B cell (primary cell): Measurements from ENCODE around the gene GANAB. TPM values are rescaled to one million over a fixed set of nuclear protein-coding genes. Genes with fewer than 3 reads are reported as not detected.
A peak's percentile ranks its signal among the peaks of the same experiment; 100 is the strongest.

Experiments
- ATAC-seq: fragments of 200-7000 bp; cut with Tn5 transposase; one replicate; pipeline ENCODE4 v1.10.0; 2021; ENCODE audit warnings: low read depth, mild to moderate bottlenecking, moderate number of reproducible peaks, moderate library complexity
- CTCF ChIA-PET: fragments of 350-600 bp; sonication (Branson Sonifier 250); formaldehyde crosslinking; loops from one replicate; lab custom pipeline; 2021; ENCODE audit warnings: antibody characterized with exemption, inconsistent platforms; lab: Charles Lee
- POLR2A ChIA-PET: fragments of 350-600 bp; sonication (Branson Sonifier 250); formaldehyde crosslinking; loops from one replicate; lab custom pipeline; 2021; ENCODE audit warnings: antibody characterized with exemption; lab: Charles Lee
- DNase-seq: peaks from one replicate; pipeline ENCODE4 v3.0.0; 2013
- H2AFZ ChIP-seq: 2 replicates; pipeline ENCODE4 v1.6.1; 2012; ENCODE audit warnings: mild to moderate bottlenecking, low read depth, low read length; ENCODE audit not compliant: insufficient read depth, poor library complexity, severe bottlenecking
- H3K27ac ChIP-seq, 2 donors: 1 replicate in 1 of 2; 2 replicates in 1 of 2; pipeline ENCODE4 v1.5.1; 2012 to 2013; ENCODE audit warnings: low read length in 2 of 2, mild to moderate bottlenecking in 2 of 2, moderate library complexity in 1 of 2
- H3K27me3 ChIP-seq, 4 experiments: fragments of 200-600 bp in 1 of 4; sonication (generic) in 1 of 4; replicated peaks in 1 of 4; 1 replicate in 2 of 4; 2 replicates in 2 of 4; pipeline versions ENCODE4 v1.6.1 to v1.7.0; 2013 to 2016; ENCODE audit warnings: low read length in 3 of 4, mild to moderate bottlenecking in 2 of 4, mixed read lengths in 1 of 4, moderate library complexity in 1 of 4; ENCODE audit not compliant: insufficient read depth in 4 of 4, control insufficient read depth in 3 of 4; ENCODE audit errors: control extremely low read depth in 1 of 4
- H3K36me3 ChIP-seq, 2 experiments: replicated peaks in 1 of 2; 1 replicate in 1 of 2; 2 replicates in 1 of 2; pipeline versions ENCODE4 v1.6.1 to v1.7.1; 2013; ENCODE audit warnings: low read length in 1 of 2; ENCODE audit not compliant: insufficient read depth in 2 of 2, control insufficient read depth in 1 of 2; ENCODE audit errors: control extremely low read depth in 1 of 2, extremely low read depth in 1 of 2
- H3K4me1 ChIP-seq, 2 donors: fragments of 200-600 bp in 1 of 2; sonication (generic) in 1 of 2; 1 replicate in 1 of 2; 2 replicates in 1 of 2; pipeline versions ENCODE4 v1.5.1 to v1.6.1; 2013 to 2017; ENCODE audit warnings: low read length in 2 of 2; ENCODE audit not compliant: control insufficient read depth in 2 of 2, insufficient read depth in 2 of 2
- H3K4me2 ChIP-seq: replicated peaks from 2 replicates; pipeline ENCODE3; 2012; ENCODE audit warnings: mild to moderate bottlenecking, low read depth, low read length; ENCODE audit not compliant: poor library complexity, severe bottlenecking
- H3K4me3 ChIP-seq, 5 experiments: fragments of 200-600 bp in 1 of 5; sonication (generic) in 1 of 5; 1 replicate in 3 of 5; 2 replicates in 2 of 5; pipeline versions ENCODE4 v1.5.1 to v1.7.0; 2011 to 2016; ENCODE audit warnings: low read length in 4 of 5, mild to moderate bottlenecking in 4 of 5, low read depth in 2 of 5, control low read depth in 1 of 5, moderate library complexity in 1 of 5; ENCODE audit not compliant: insufficient read depth in 1 of 5; ENCODE audit errors: control extremely low read depth in 1 of 5, extremely low read depth in 1 of 5
- H3K79me2 ChIP-seq: fragments of 200-600 bp; sonication (generic); one replicate; pipeline ENCODE4 v1.6.0; 2016; ENCODE audit warnings: low read length; ENCODE audit not compliant: control insufficient read depth, insufficient read depth
- H3K9ac ChIP-seq: fragments of 200-600 bp; sonication (generic); 2 replicates; pipeline ENCODE4 v1.6.1; 2017; ENCODE audit warnings: mild to moderate bottlenecking, low read length, moderate library complexity
- H3K9me3 ChIP-seq, 3 donors: one replicate each; pipeline versions ENCODE4 v1.6.1 to v1.7.1; 2013; ENCODE audit warnings: low read length in 2 of 3; ENCODE audit not compliant: control insufficient read depth in 2 of 3, insufficient read depth in 1 of 3; ENCODE audit errors: control extremely low read depth in 1 of 3
- H4K20me1 ChIP-seq: 2 replicates; pipeline ENCODE4 v1.6.0; 2012; ENCODE audit warnings: mild to moderate bottlenecking, low read length; ENCODE audit not compliant: insufficient read depth, control insufficient read depth, poor library complexity, severe bottlenecking
- H3K27ac Mint-ChIP-seq: one replicate; pipeline ENCODE4 v1.8.0; 2021; ENCODE audit warnings: mixed read lengths
- H3K27me3 Mint-ChIP-seq: one replicate; pipeline ENCODE4 v1.8.0; 2021; ENCODE audit warnings: mixed read lengths
- H3K4me1 Mint-ChIP-seq: one replicate; pipeline ENCODE4 v1.8.0; 2021; ENCODE audit warnings: mixed read lengths
- H3K4me3 Mint-ChIP-seq: one replicate; pipeline ENCODE4 v1.8.0; 2021; ENCODE audit warnings: mixed read lengths
- H3K9me3 Mint-ChIP-seq: one replicate; pipeline ENCODE4 v1.8.0; 2022; ENCODE audit warnings: mixed read lengths; ENCODE audit not compliant: insufficient read depth
- CTCF ChIP-seq: fragments of 200-600 bp; IDR thresholded peaks from one replicate; pipeline ENCODE4 v1.8.0; 2022; ENCODE audit warnings: antibody characterized with exemption, mild to moderate bottlenecking
- EZH2 ChIP-seq: IDR thresholded peaks from 2 replicates; pipeline ENCODE4 v1.6.1; 2012; ENCODE audit warnings: borderline replicate concordance, low read depth, mild to moderate bottlenecking, moderate library complexity, low read length; ENCODE audit not compliant: insufficient read depth, poor library complexity, severe bottlenecking
- WGBS: methylation state at CpG from one replicate; pipeline ENCODE4 v1.1.5; 2013; ENCODE audit warnings: missing lambda C conversion rate; ENCODE audit not compliant: insufficient coverage; 5-methylcytosine and 5-hydroxymethylcytosine counted together
- intact Hi-C: fragments of 100-400 bp; cut with micrococcal nuclease; formaldehyde crosslinking; loops from one replicate; pipeline ENCODE4 v1.10.0; 2022
- polyA plus RNA-seq: library from polyadenylated mRNA; depleted of rRNA; stranded (reverse); fragments of >200 nt; gene quantifications from 2 replicates; pipeline ENCODE4 v1.2.3, GENCODE V29; 2012
- total RNA-seq, 2 donors: library from RNA; stranded (reverse); fragments of 120-200 nt in 1 of 2; gene quantifications; 1 replicate in 1 of 2; 2 replicates in 1 of 2; pipeline versions ENCODE4 v1.2.3 to v1.2.4, GENCODE V29; 2013 to 2022

The GANAB gene
- total and polyA plus RNA-seq, 2 donors (not counting 1 experiment from before 2014, with no cell fraction given): 98.7 to 204 TPM

GRCh38 chr11:62673196-62673525 is 26.7 kb upstream of the GANAB start:
- no peaks in the 10 kb centered on the region for H3K9me3 ChIP-seq
- Mint-ChIP-seq H3K9me3 (no peaks in the 10 kb centered on the region), H3K4me1 (peaks cover 52% of the 10 kb centered on the region), H3K27me3 (no peaks in the 10 kb centered on the region), H3K27ac (peak overlapping the region; percentile 37), H3K4me3 (peak overlapping the region; percentile 100)
- H3K36me3 ChIP-seq: peaks cover 1 to 27% of the 10 kb centered on the region in 2 experiments
- H4K20me1 ChIP-seq: peaks cover 5% of the 10 kb centered on the region
- ChIA-PET POLR2A (interaction anchor here (2.2 kb wide), 1 partner anchor 54 kb away, joined by 8 read pairs; the partner anchor contains the start of gene HNRNPUL2), CTCF (interaction anchor here (1.5 to 2.4 kb wide), 2 partner anchors 21 to 27 kb away, joined by 3 to 10 read pairs; partner anchors contain the start of gene GANAB)
- peaks cover 21 to 32% of the 10 kb centered on the region in 2 donors for H3K4me1 ChIP-seq
- H3K4me2 ChIP-seq: peak overlapping the region; percentile 94
- no peak overlapping the region for H3K4me3 ChIP-seq
- H3K79me2 ChIP-seq: peaks cover 62% of the 10 kb centered on the region
- H3K9ac ChIP-seq: no peak overlapping the region
- H3K27me3 ChIP-seq: no peaks in the 10 kb centered on the region
- intact Hi-C loops: no loop called here
- WGBS: no CpG with 5 or more reads among the region's 2 CpGs
- TF ChIP-seq EZH2 (no peak), CTCF (no peak)
- no peak for DNase-seq
- ATAC-seq: no peak
- H2AFZ ChIP-seq: no peak overlapping the region
- H3K27ac ChIP-seq: peak overlapping the region; percentile 33 to 71
